Neuronal stem cell (in vitro differentiated cells): ENCODE data around the gene KDM6A.

Source experiments
- DNase-seq: peaks from one replicate; pipeline ENCODE4 v3.0.0-alpha.2; 2013; ENCODE audit warnings: low spot score
- H2AFZ ChIP-seq: one replicate; pipeline ENCODE4 v1.6.1; 2013; ENCODE audit warnings: mild to moderate bottlenecking, low read length, inconsistent platforms
- H2AK5ac ChIP-seq: 2 replicates; pipeline ENCODE4 v1.6.1; 2013; ENCODE audit warnings: low read depth, mild to moderate bottlenecking, inconsistent platforms, low read length, moderate library complexity, mixed read lengths
- H2BK120ac ChIP-seq: 2 replicates; pipeline ENCODE4 v1.6.1; 2013; ENCODE audit warnings: low read depth, mild to moderate bottlenecking, inconsistent platforms, low read length, moderate library complexity, mixed read lengths
- H2BK12ac ChIP-seq: one replicate; pipeline ENCODE4 v1.6.1; 2013; ENCODE audit warnings: low read length, inconsistent platforms
- H2BK15ac ChIP-seq: 2 replicates; pipeline ENCODE4 v1.6.1; 2013; ENCODE audit warnings: mild to moderate bottlenecking, low read length, inconsistent platforms, mixed read lengths
- H2BK5ac ChIP-seq: one replicate; pipeline ENCODE4 v1.6.1; 2013; ENCODE audit warnings: inconsistent platforms, mild to moderate bottlenecking, low read length, moderate library complexity
- H3K14ac ChIP-seq: one replicate; pipeline ENCODE4 v1.6.1; 2013; ENCODE audit warnings: low read length, inconsistent platforms
- H3K18ac ChIP-seq: 2 replicates; pipeline ENCODE4 v1.6.1; 2013; ENCODE audit warnings: low read length, inconsistent platforms
- H3K23ac ChIP-seq: 2 replicates; pipeline ENCODE4 v1.6.1; 2013; ENCODE audit warnings: low read depth, mild to moderate bottlenecking, mixed read lengths, low read length, inconsistent platforms; ENCODE audit not compliant: poor library complexity
- H3K27ac ChIP-seq: replicated peaks from 3 replicates; pipeline ENCODE4 v1.5.1; 2013; ENCODE audit warnings: low read length, inconsistent platforms
- H3K27me3 ChIP-seq, 3 experiments: 2 replicates each; pipeline ENCODE4 v1.6.1; 2013; ENCODE audit warnings: low read length in 3 of 3, mild to moderate bottlenecking in 2 of 3, inconsistent platforms in 1 of 3, low read depth in 1 of 3, mixed read lengths in 1 of 3, moderate library complexity in 1 of 3; ENCODE audit not compliant: control insufficient read depth in 3 of 3, insufficient read depth in 3 of 3
- H3K36me3 ChIP-seq, 2 donors: replicated peaks in 1 of 2; 2 replicates each; pipeline ENCODE4 v1.6.1; 2013; ENCODE audit warnings: low read length in 2 of 2; ENCODE audit not compliant: control insufficient read depth in 2 of 2, insufficient read depth in 2 of 2
- H3K4ac ChIP-seq: 2 replicates; pipeline ENCODE4 v1.6.1; 2013; ENCODE audit warnings: inconsistent platforms, mild to moderate bottlenecking, low read length, moderate library complexity
- H3K4me1 ChIP-seq, 2 donors: 1 replicate in 1 of 2; 2 replicates in 1 of 2; pipeline ENCODE4 v1.6.1; 2013; ENCODE audit warnings: low read length in 2 of 2, low read depth in 1 of 2; ENCODE audit not compliant: control insufficient read depth in 2 of 2, insufficient read depth in 1 of 2
- H3K4me2 ChIP-seq: one replicate; pipeline ENCODE4 v1.6.1; 2013; ENCODE audit warnings: mild to moderate bottlenecking, low read length, inconsistent platforms; ENCODE audit not compliant: insufficient read depth, poor library complexity, severe bottlenecking
- H3K4me3 ChIP-seq, 2 donors: 2 replicates each; pipeline ENCODE4 v1.5.1; 2013; ENCODE audit warnings: low read length in 2 of 2, mild to moderate bottlenecking in 2 of 2, inconsistent platforms in 1 of 2, moderate library complexity in 1 of 2
- H3K79me1 ChIP-seq: one replicate; pipeline ENCODE4 v1.6.1; 2013; ENCODE audit warnings: low read depth, mild to moderate bottlenecking, inconsistent platforms, low read length, moderate library complexity
- H3K9ac ChIP-seq: one replicate; pipeline ENCODE4 v1.6.1; 2013; ENCODE audit warnings: mild to moderate bottlenecking, low read depth, low read length, inconsistent platforms; ENCODE audit not compliant: poor library complexity
- H3K9me3 ChIP-seq, 2 donors: replicated peaks in 1 of 2; 2 replicates each; pipeline versions ENCODE3 to v1.6.1; 2013; ENCODE audit warnings: low read length in 2 of 2, mild to moderate bottlenecking in 2 of 2, inconsistent platforms in 1 of 2, low read depth in 1 of 2, mixed read lengths in 1 of 2, moderate library complexity in 1 of 2; ENCODE audit not compliant: control insufficient read depth in 2 of 2, insufficient read depth in 1 of 2
- H4K8ac ChIP-seq: one replicate; pipeline ENCODE4 v1.6.1; 2013; ENCODE audit warnings: low read depth, mild to moderate bottlenecking, inconsistent platforms, low read length, moderate library complexity
- H4K91ac ChIP-seq: one replicate; pipeline ENCODE4 v1.6.1; 2013; ENCODE audit warnings: low read length, low read depth, mild to moderate bottlenecking, inconsistent platforms; ENCODE audit not compliant: poor library complexity
- WGBS, 2 donors: extraction: QIAGEN DNeasy Blood & Tissue Kit; methylation state at CpG; one replicate each; pipeline ENCODE4 v1.1.7; 2013; ENCODE audit warnings: missing lambda C conversion rate in 2 of 2, mixed read lengths in 1 of 2; ENCODE audit not compliant: insufficient read length in 2 of 2, insufficient replicate concordance in 1 of 2; ENCODE audit errors: extremely low coverage in 2 of 2; 5-methylcytosine and 5-hydroxymethylcytosine counted together

Gene KDM6A

DNA sequence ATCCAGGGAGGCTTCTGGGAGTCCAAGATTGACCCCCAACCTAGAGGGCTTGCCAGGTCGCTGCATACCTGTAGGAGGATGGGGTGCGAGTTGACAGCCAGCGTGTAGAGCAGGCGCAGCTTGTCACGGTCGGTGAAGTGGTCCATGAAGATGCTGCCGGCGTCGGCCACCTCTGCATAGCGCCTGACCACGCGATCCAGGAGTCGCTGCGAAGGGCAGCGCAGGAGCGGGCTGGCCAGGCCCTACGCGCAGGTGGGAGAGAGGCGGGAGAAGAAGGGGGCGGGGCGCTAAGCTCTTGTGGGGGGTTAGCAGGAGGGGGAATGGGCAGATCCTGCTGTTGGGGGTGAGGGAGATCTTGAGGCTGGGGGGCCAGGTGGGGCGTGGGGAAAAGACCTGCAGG is 284.7 kb downstream of the KDM6A start:
- no peak overlapping the region for H2AFZ ChIP-seq
- no peak overlapping the region for H2BK15ac ChIP-seq
- no peaks in the 10 kb centered on the region for H3K79me1 ChIP-seq
- H2BK12ac ChIP-seq = no peak overlapping the region
- DNase-seq = no peak
- no peak overlapping the region for H3K27ac ChIP-seq
- H3K27me3 ChIP-seq = no peaks in the 10 kb centered on the region
- no CpG with 5 or more reads among the region's 22 CpGs for WGBS, 2 donors
- no peak overlapping the region for H2BK120ac ChIP-seq
- H3K4me3 ChIP-seq = no peak overlapping the region
- no peak overlapping the region for H4K91ac ChIP-seq
- H3K23ac ChIP-seq = no peak overlapping the region
- no peak overlapping the region for H2AK5ac ChIP-seq
- no peaks in the 10 kb centered on the region for H3K36me3 ChIP-seq
- H2BK5ac ChIP-seq = no peak overlapping the region
- H4K8ac ChIP-seq = no peak overlapping the region
- H3K14ac ChIP-seq = no peak overlapping the region
- no peak overlapping the region for H3K4ac ChIP-seq
- no peaks in the 10 kb centered on the region for H3K9me3 ChIP-seq
- H3K18ac ChIP-seq = no peak overlapping the region
- H3K4me2 ChIP-seq = no peak overlapping the region
- H3K4me1 ChIP-seq = no peaks in the 10 kb centered on the region
- no peak overlapping the region for H3K9ac ChIP-seq
